ENCODE results near the gene PHLPP1.

PHLPP1 gene

DNA sequence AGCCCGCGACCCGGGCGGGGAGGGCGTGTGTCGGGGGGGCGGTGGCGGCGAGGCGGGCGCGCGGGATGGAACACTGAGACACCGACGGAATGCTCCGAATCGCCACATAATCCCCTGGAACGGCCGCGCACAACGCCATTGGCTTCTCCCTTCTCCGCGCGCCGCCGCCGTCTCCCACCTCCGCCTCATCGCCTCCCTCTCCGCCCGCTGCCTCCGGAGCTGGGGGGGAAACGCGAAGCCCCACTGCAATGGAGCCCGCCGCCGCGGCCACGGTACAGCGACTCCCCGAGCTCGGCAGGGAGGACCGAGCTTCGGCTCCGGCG lies at the start of gene PHLPP1:
PHLPP1 (plus strand) TSS at position 106 of the 323 bp plus-strand sequence; CDS start at position 249, 143 bp downstream.
- H3K9me3 ChIP-seq (ENCODE audit: control insufficient read depth, low read length) = no peaks in the 10 kb centered on the region
- H2AFZ ChIP-seq = peak within 1 kb of the TSS; percentile 91
- peak within 1 kb of the TSS; percentile 56 for H3K4me3 ChIP-seq (ENCODE audit: low read depth, low read length)
- no peaks in the 10 kb centered on the region for H3K79me2 ChIP-seq
- H3K27ac ChIP-seq = peak within 1 kb of the TSS; percentile 89
- H3K36me3 ChIP-seq (ENCODE audit: control insufficient read depth, insufficient read depth, low read length) = no peaks in the 10 kb centered on the region
- peak within 1 kb of the TSS; percentile 69 for H3K4me2 ChIP-seq (ENCODE audit: low read length)
- H3K27me3 ChIP-seq (ENCODE audit: control insufficient read depth, insufficient read depth, low read length) = no peaks in the 10 kb centered on the region
- peaks cover 17% of the 10 kb centered on the region for H3K4me1 ChIP-seq
- no peak within 1 kb of the TSS for H3K9ac ChIP-seq
- TF ChIP-seq, protein P1, sequence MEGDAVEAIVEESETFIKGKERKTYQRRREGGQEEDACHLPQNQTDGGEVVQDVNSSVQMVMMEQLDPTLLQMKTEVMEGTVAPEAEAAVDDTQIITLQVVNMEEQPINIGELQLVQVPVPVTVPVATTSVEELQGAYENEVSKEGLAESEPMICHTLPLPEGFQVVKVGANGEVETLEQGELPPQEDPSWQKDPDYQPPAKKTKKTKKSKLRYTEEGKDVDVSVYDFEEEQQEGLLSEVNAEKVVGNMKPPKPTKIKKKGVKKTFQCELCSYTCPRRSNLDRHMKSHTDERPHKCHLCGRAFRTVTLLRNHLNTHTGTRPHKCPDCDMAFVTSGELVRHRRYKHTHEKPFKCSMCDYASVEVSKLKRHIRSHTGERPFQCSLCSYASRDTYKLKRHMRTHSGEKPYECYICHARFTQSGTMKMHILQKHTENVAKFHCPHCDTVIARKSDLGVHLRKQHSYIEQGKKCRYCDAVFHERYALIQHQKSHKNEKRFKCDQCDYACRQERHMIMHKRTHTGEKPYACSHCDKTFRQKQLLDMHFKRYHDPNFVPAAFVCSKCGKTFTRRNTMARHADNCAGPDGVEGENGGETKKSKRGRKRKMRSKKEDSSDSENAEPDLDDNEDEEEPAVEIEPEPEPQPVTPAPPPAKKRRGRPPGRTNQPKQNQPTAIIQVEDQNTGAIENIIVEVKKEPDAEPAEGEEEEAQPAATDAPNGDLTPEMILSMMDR (IDR thresholded peaks at IDR 0.05) = no peak

DNA sequence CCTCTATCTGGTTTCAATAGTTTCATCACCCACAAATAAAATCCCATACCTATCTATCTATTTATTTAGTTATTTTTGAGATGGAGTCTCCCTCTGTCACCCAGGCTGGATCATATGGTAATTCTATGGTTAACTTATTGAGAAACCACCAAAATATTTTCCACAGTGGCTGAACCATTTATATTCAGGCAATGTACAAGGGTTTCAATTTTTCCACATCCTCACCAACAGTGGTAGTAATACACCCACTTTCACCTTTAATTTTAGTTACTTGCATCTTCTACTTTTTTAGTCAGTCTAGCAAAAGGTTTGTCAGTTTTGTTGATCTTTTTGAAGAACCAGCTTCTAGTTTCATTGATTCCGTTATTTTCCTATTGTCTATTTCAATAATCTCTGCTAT lies 46.1 kb upstream of the PHLPP1 start:
- no peak overlapping the region for H3K27ac ChIP-seq

DNA sequence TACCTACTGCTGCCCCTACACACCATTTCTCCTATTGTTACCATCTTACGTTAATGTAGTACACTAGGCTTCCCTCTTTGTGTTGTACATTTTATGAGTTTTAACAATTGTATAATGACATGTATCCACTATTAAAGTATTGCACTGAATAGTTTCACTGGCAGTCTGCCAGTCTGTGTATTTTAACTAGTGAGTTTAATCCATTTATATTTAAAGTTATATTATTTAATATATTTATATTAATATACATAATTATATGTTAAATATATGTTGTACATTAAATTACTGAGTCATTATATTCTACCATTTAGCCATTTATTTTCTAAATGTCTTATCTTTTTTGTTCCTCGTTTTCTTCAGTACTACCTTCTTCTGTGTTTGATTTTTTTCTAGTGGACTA lies 44.8 kb upstream of the PHLPP1 start:
- Histone ChIP-seq H3K36me3 (ENCODE audit: control insufficient read depth, insufficient read depth, low read length) (no peaks in the 10 kb centered on the region), H3K9me3 (ENCODE audit: control insufficient read depth, low read length) (no peaks in the 10 kb centered on the region), H3K9ac (no peak overlapping the region), H3K27me3 (ENCODE audit: control insufficient read depth, insufficient read depth, low read length) (no peaks in the 10 kb centered on the region), H3K79me2 (no peaks in the 10 kb centered on the region), H3K27ac (no peak overlapping the region), H3K4me3 (ENCODE audit: low read depth, low read length) (no peak overlapping the region), H3K4me1 (no peaks in the 10 kb centered on the region), H3K4me2 (ENCODE audit: low read length) (no peak overlapping the region), H2AFZ (no peak overlapping the region)
- TF ChIP-seq, protein P1 (IDR thresholded peaks at IDR 0.05) = no peak

More for the DNA sequence above, 46.1 kb upstream of the PHLPP1 start:
- no peaks in the 10 kb centered on the region for H3K9me3 ChIP-seq (ENCODE audit: control insufficient read depth, low read length)
- no peaks in the 10 kb centered on the region for H3K27me3 ChIP-seq (ENCODE audit: control insufficient read depth, insufficient read depth, low read length)
- H3K4me1 ChIP-seq = no peaks in the 10 kb centered on the region
- no peak overlapping the region for H3K9ac ChIP-seq
- H3K36me3 ChIP-seq (ENCODE audit: control insufficient read depth, insufficient read depth, low read length) = no peaks in the 10 kb centered on the region
- no peak overlapping the region for H3K4me2 ChIP-seq (ENCODE audit: low read length)
- TF ChIP-seq, protein P1 (IDR thresholded peaks at IDR 0.05) = no peak
- no peak overlapping the region for H3K4me3 ChIP-seq (ENCODE audit: low read depth, low read length)
- no peaks in the 10 kb centered on the region for H3K79me2 ChIP-seq
- no peak overlapping the region for H2AFZ ChIP-seq

DNA sequence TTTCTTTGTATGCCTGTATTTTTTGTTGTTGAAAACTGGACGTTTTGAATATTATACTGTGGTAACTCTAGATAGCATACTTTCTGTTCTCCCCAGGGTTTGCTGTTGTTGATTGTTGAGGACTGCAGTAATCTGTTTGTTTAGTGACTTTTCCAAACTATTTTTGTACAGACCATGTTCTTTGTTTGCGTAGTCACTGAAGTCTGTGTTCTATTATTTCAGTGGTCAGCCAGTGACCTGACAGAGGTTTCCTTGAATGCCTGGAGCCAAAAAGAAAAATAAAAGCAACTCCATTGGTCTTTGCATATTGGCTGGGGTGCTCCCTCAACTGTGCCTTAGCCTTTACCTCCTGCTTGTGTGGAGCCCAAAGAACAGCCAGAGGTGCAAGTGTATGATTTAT lies 42.7 kb upstream of the PHLPP1 start:
- Histone ChIP-seq H3K27me3 (ENCODE audit: control insufficient read depth, insufficient read depth, low read length) (no peaks in the 10 kb centered on the region), H3K4me1 (no peaks in the 10 kb centered on the region), H3K79me2 (no peaks in the 10 kb centered on the region), H3K36me3 (ENCODE audit: control insufficient read depth, insufficient read depth, low read length) (no peaks in the 10 kb centered on the region), H3K4me3 (ENCODE audit: low read depth, low read length) (no peak overlapping the region), H3K9ac (no peak overlapping the region), H3K4me2 (ENCODE audit: low read length) (no peak overlapping the region), H3K9me3 (ENCODE audit: control insufficient read depth, low read length) (no peaks in the 10 kb centered on the region), H2AFZ (no peak overlapping the region), H3K27ac (no peak overlapping the region)
- TF ChIP-seq, protein P1 (IDR thresholded peaks at IDR 0.05) = no peak

DNA sequence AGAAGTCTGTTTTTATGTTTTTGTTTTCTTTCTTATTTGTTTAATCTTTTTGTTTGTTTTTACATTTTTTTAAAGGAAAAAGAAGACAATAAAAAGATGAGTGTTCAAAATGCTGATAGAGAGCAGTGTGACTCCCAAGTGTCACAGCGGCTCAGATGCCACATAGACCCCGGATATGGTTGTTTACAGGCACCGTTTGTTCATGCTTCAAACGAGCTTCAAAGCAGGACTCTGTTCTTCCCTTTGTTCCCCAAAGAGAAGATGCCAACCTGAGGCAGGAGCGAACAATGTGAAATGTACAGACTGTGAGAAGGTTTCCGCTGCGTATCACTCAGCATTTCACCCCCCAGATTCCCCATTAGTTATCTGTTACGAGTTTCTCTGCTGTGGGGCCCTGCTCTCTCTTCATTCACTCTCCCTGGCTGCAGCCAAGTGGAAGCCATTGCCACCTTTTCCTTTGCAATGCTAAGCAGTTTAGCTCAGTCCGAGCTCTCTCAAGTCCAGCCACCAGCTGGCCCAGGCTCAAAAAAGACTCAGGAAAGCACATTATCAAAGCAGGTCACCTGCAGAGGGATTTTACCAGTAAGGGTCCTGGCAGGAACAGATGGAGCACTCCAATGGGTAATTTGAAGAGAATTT lies 36.4 kb upstream of the PHLPP1 start:
- Histone ChIP-seq H2AFZ (no peak overlapping the region), H3K4me3 (ENCODE audit: low read depth, low read length) (no peak overlapping the region), H3K4me2 (ENCODE audit: low read length) (no peak overlapping the region), H3K27ac (no peak overlapping the region), H3K9ac (no peak overlapping the region), H3K36me3 (ENCODE audit: control insufficient read depth, insufficient read depth, low read length) (no peaks in the 10 kb centered on the region), H3K79me2 (no peaks in the 10 kb centered on the region), H3K27me3 (ENCODE audit: control insufficient read depth, insufficient read depth, low read length) (no peaks in the 10 kb centered on the region), H3K9me3 (ENCODE audit: control insufficient read depth, low read length) (no peaks in the 10 kb centered on the region), H3K4me1 (no peaks in the 10 kb centered on the region)
- TF ChIP-seq, protein P1 (IDR thresholded peaks at IDR 0.05) = no peak
